Adrenal gland (tissue), 5 donors: Measurements from ENCODE around the gene ZNF438.

Source experiments
- POLR2A ChIP-seq, 2 donors: fragments of 450-650 bp; IDR thresholded peaks; one replicate each; pipeline ENCODE4 v1.6.1; 2017; ENCODE audit warnings: antibody characterized with exemption in 2 of 2, mild to moderate bottlenecking in 2 of 2, moderate library complexity in 1 of 2
- TF ChIP-seq, protein P1 (sequence below), 6 experiments: fragments of 450-650 bp in 4 of 6; fragments of 200-600 bp in 2 of 6; sonication (generic) in 1 of 6; IDR thresholded peaks; 1 replicate in 5 of 6; 2 replicates in 1 of 6; pipeline versions ENCODE4 v1.5.1 to v1.8.0; 2016 to 2021; ENCODE audit warnings: antibody characterized with exemption in 6 of 6, mild to moderate bottlenecking in 2 of 6, moderate library complexity in 1 of 6
- donor health status: DM: no; HTN: no; CAD: no.

DNA sequence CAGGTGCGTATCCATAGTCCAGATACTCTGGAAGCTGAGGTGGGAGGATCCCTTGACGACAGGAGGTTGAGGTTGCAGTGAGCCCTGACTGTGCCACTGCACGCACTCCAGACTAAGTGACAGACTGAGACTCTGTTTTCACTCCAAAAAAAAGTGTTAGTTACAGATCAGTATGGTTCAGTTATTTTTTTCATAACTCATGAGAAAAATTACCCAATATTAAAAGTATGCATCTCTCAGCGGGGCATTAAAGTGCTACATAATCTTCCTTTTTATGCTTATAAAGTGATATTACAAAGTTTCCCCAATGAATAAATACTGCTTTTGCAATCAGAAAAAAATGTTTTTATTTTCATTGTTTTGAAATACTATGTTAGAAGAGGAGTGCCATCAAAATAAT lies 147.9 kb downstream of the ZNF438 start:
- TF ChIP-seq, protein P1, sequence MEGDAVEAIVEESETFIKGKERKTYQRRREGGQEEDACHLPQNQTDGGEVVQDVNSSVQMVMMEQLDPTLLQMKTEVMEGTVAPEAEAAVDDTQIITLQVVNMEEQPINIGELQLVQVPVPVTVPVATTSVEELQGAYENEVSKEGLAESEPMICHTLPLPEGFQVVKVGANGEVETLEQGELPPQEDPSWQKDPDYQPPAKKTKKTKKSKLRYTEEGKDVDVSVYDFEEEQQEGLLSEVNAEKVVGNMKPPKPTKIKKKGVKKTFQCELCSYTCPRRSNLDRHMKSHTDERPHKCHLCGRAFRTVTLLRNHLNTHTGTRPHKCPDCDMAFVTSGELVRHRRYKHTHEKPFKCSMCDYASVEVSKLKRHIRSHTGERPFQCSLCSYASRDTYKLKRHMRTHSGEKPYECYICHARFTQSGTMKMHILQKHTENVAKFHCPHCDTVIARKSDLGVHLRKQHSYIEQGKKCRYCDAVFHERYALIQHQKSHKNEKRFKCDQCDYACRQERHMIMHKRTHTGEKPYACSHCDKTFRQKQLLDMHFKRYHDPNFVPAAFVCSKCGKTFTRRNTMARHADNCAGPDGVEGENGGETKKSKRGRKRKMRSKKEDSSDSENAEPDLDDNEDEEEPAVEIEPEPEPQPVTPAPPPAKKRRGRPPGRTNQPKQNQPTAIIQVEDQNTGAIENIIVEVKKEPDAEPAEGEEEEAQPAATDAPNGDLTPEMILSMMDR (IDR thresholded peaks at IDR 0.05), result no peak
- no peak for TF ChIP-seq POLR2A (IDR thresholded peaks at IDR 0.05)
